ENCODE measurements around the gene DLX1.
"Not testable (repeated sequence)": the region's sequence is repeated elsewhere in the genome, so short reads cannot be mapped to it uniquely, and the experiment has no call there.

DLX1 gene

GRCh38 chr2:172085460-172086159 lies at the start of gene DLX1:
Gene DLX1, plus strand, starts transcription at chr2:172085507. Its CDS starts 171 bp downstream, at chr2:172085678.
- in situ Hi-C loops (cut with MboI; ENCODE audit: low sequenced_read_pairs): no loop called here

- in situ Hi-C loops (cut with MboI; ENCODE audit: low sequenced_read_pairs): no loop called here
Observed at GRCh38 chr2:172038121-172038520, 47.2 kb upstream of the DLX1 start.

- in situ Hi-C loops (cut with MboI; ENCODE audit: low sequenced_read_pairs): no loop called here
Observed at GRCh38 chr2:172038604-172039003, 46.7 kb upstream of the DLX1 start.

- in situ Hi-C loops (cut with MboI; ENCODE audit: low sequenced_read_pairs): no loop called here
Observed at GRCh38 chr2:172039011-172039704, 46.1 kb upstream of the DLX1 start.

GRCh38 chr2:172040311-172040710 lies 45.0 kb upstream of the DLX1 start:
- in situ Hi-C loops (cut with MboI; ENCODE audit: low sequenced_read_pairs): no loop called here

GRCh38 chr2:172046080-172046678 lies 39.1 kb upstream of the DLX1 start:
- in situ Hi-C loops (cut with MboI; ENCODE audit: low sequenced_read_pairs): no loop called here

- in situ Hi-C loops (cut with MboI; ENCODE audit: low sequenced_read_pairs): no loop called here
Observed at GRCh38 chr2:172046866-172047565, 38.3 kb upstream of the DLX1 start.

GRCh38 chr2:172047566-172048507 lies 37.5 kb upstream of the DLX1 start:
- in situ Hi-C loops (cut with MboI; ENCODE audit: low sequenced_read_pairs): no loop called here

GRCh38 chr2:172048508-172049503 lies 36.5 kb upstream of the DLX1 start:
- in situ Hi-C loops (cut with MboI; ENCODE audit: low sequenced_read_pairs): no loop called here

- in situ Hi-C loops (cut with MboI; ENCODE audit: low sequenced_read_pairs): no loop called here
Observed at GRCh38 chr2:172049567-172050120, 35.7 kb upstream of the DLX1 start.

GRCh38 chr2:172050479-172051125 lies 34.7 kb upstream of the DLX1 start:
- in situ Hi-C loops (cut with MboI; ENCODE audit: low sequenced_read_pairs): no loop called here

- in situ Hi-C loops (cut with MboI; ENCODE audit: low sequenced_read_pairs): no loop called here
Observed at GRCh38 chr2:172052000-172052983, 33.0 kb upstream of the DLX1 start.

GRCh38 chr2:172053486-172053885 lies 31.8 kb upstream of the DLX1 start:
- in situ Hi-C loops (cut with MboI; ENCODE audit: low sequenced_read_pairs): no loop called here

GRCh38 chr2:172056293-172056692 lies 29.0 kb upstream of the DLX1 start:
- in situ Hi-C loops (cut with MboI; ENCODE audit: low sequenced_read_pairs): no loop called here

GRCh38 chr2:172058660-172059059 lies 26.6 kb upstream of the DLX1 start:
- in situ Hi-C loops (cut with MboI; ENCODE audit: low sequenced_read_pairs): no loop called here

- in situ Hi-C loops (cut with MboI; ENCODE audit: low sequenced_read_pairs): not testable (repeated sequence)
Observed at GRCh38 chr2:172060118-172060517, 25.2 kb upstream of the DLX1 start.

- in situ Hi-C loops (cut with MboI; ENCODE audit: low sequenced_read_pairs): no loop called here
Observed at GRCh38 chr2:172062402-172063004, 22.8 kb upstream of the DLX1 start.

All from hTERT RPE-1 (cell line).